Fibroblast of gingiva (primary cell): ENCODE measurements around the gene POLRMT.
"Not testable (repeated sequence)": the region's sequence is repeated elsewhere in the genome, so short reads cannot be mapped to it uniquely, and the experiment has no call there.

Experiments
- DNase-seq: peaks from one replicate; pipeline ENCODE4 v3.0.0-alpha.2; 2011; ENCODE audit warnings: low read depth

Gene POLRMT

GRCh38 chr19:628168-628567, 5.2 kb downstream of the POLRMT start:
- DNase-seq: no peak

DNA sequence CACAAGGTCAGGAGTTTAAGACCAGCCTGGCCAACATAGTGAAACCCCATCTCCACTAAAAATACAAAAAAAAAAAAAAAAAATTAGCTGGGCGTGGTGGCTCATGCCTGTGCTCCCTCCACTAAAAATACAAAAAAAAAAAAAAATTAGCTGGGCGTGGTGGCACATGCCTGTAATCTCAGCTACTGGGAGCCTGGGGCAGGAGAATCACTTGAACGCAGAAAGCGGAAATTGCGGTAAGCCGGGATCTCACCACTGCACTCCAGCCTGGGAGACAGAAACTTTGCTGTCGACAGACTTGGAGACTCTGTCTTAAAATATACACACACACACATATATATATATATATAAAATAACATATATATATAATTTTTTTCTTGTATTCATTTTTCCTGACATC, 6.8 kb downstream of the POLRMT start:
- DNase-seq: not testable (repeated sequence)

- no peak for DNase-seq
These were observed 8.1 kb downstream of the POLRMT start for GRCh38 chr19:625257-625656.

DNA sequence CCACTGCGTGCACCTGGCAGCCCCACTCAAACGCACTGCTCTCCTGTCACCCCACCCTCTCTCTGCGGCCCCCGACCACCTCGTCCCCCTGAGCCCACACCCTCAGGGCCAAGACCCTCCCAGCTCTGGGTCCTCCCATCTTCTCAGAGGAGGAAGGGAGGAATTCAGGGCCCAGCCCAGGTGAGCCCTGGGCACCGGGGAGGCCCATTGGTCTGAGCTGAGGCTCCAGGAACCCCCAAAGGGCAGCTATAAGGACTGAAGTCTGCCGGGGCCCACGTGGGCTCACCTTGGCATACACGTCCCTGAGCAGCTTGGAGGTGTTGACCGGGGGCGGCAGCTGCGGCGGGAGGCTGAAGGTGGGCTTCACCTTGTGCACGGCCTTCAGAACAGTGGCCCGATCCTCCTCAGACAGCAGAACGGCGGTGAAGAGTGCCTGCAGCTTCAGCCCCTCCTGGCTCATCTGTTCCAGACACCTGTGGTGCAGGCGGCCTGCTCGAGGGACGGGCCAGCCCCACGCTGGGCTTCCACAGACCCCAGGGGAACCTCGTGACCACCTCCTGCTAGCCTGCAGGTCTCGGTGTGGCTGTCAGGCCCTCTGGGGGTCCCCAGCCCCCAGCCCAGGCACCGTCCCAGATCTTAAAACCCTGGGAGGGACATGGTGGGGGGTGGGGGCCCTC, 8.8 kb downstream of the POLRMT start:
- no peak for DNase-seq

GRCh38 chr19:623974-624373, 9.4 kb downstream of the POLRMT start:
- DNase-seq: peak; percentile 67

DNA sequence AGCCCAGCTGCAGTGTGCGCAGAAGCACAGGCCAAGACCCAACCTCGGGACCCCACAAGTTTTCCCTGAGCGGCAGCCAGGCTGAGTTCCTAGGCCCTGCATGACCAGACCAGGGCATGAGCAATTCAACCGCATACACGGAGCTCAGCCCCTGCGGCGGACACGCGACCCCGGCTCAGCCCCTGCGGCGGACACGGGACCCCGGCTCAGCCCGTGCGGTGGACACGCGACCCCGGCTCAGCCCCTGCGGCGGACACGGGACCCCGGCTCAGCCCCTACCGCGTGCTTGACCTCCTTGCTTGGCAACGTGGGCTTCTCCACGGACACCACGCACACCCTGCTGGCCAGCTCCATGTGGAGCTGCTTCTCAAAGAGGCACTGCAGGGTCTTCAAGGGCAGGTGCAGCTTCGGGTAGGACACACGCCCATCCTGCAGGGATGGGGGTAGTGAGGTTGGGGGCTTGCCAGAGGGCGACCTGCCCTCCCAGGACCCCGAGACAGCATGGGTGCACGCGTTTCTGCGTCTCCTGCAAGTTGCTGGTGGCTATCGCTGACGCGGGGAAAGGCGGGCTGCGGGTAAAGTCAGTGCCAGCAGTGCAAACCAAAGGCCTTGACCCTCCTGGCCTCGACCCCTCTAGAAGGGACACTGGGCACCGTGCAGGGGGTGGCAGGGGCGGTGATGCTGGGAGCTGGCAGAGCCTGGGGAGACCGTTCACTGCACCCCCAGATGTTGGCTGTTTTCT, 10.0 kb downstream of the POLRMT start:
- no peak for DNase-seq

DNA sequence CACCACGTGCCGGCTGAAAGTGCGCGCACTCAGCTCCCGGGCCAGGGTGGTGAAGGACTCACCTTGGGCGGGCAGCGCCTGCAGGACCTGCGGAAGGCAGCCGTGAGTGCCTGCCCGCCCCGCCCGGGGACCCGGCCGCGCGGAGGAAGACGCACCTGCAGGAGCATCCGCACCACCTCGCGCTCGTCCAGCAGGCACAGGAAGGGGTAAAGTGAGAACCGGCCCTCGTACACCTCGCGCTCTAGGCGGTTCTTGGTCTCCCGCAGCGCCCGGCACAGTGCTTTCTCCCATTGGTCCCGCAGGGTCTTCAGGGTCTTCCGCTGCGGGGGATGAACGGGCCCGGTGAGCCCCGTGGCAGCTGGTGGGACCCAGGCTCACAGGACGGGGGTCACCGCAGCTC, 10.7 kb downstream of the POLRMT start:
- DNase-seq: no peak

- DNase-seq: no peak
These were observed 11.5 kb downstream of the POLRMT start for GRCh38 chr19:621819-622218.

- DNase-seq: not testable (repeated sequence)
These were observed 12.1 kb downstream of the POLRMT start for GRCh38 chr19:621191-621590.

DNA sequence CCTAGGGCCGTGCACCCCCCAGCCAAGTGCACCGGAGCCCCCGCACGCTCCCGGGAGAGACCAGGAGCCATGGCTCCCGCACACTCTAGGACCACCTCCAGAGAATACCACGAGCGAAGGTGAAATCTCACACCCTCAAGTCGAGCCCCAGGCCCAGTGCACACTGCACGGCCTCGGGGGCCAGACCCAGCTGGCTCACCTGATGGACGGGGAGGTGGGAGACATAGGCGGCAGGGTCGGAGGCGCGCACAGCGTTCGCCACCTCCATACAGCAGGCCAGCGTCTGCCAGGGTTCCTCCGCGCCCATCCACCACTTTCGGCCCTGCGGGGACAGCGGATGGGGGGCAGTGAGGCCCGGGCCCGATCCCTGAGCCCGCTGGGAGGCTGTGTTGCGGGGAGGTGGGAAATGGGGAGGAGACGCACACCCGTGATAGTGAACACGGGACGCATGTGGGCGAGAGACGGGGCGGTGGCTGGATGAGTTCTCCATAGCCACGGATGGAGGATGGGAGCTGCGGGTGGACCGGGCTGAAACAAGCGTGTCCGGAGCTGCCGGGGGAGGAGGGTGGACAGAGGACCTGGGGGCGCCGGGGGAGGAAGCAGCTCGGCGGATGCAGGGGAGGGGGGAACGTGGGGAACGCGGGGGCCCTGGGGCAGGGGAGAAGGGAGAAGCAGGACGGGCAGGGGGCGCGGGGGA, 13.0 kb downstream of the POLRMT start:
- no peak for DNase-seq

DNA sequence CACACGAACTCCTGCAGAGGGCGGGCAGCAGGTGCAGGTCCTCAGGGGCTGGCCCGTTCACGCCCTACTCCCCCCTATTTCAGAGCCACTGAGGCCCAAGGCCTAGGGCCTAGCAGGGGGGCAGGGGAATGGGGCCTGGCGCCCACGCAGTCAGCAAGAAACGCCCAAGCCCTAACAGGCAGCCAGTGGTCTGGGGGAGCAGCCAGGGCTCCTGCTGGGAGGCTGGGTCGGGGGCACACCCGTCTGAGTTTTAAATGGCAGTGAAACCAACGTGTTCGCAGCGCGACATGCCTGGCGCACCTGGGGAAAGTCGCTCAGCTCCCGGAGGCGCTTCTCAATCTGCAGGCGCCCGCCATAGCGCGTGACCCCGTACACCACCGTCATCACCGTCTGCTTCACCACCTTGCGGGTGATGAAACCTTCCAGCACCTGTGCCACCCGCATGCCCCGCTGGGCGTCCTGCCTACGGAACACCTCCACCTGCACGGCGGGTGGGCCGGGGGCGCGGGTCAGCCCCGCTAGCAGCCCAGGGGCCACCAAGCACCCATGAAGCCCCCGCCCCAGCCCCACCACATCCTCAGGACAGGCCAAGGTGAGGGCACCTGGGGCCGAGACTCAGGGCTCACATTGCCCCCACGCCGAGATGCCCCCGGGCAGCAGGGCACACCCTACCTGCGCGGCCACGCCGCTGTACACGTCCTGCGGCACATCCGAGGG, 13.9 kb downstream of the POLRMT start:
- DNase-seq: no peak

GRCh38 chr19:618674-619285, 14.6 kb downstream of the POLRMT start:
- no peak for DNase-seq

GRCh38 chr19:618247-618619, 15.1 kb downstream of the POLRMT start:
- no peak for DNase-seq

- no peak for DNase-seq
These were observed 15.6 kb downstream of the POLRMT start for GRCh38 chr19:617551-618246.

- no peak for DNase-seq
These were observed 16.4 kb downstream of the POLRMT start for GRCh38 chr19:616747-617526.

GRCh38 chr19:616062-616700, 17.2 kb downstream of the POLRMT start:
- DNase-seq: no peak

DNA sequence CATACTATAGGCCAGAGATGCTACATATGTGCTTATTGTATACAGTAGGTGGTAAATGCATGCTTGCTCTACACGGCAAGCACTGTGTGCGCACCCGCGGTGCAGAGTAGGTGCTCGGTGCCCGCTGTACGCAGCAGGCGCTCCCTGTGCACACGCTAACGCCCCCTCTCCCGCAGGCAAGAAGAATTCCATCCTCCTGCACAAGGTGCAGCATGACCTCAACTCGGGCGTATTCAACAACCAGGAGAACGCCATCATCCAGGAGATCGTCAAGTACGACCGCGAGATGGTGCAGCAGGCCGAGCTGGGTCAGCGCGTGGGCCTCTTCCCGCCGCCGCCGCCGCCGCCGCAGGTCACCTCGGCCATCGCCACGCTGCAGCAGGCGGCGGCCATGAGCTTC, 17.7 kb downstream of the POLRMT start:
- no peak for DNase-seq

GRCh38 chr19:613732-614567, 19.4 kb downstream of the POLRMT start:
- no peak for DNase-seq

DNA sequence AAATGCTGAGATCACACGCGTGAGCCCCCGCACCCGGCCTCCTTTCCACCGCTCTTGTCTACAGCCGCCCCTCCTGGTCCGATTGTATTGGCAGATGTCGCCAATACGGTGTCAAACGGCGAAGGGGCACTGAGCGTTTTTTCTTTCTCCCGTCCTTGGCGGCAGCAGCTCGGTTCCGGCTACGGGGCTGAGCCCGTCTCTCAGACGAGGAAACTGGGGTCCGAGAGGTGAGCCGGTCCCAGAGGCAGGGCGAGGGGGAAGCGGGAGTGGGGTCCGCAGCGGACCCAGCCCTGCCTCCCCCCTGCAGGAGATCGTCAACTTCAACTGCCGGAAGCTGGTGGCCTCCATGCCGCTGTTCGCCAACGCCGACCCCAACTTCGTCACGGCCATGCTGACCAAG, 20.4 kb downstream of the POLRMT start:
- DNase-seq: no peak
